Effector memory CD4-positive, alpha-beta T cell (primary cell): ENCODE data around the gene COMMD2.

Experiments used
- DNase-seq, 3 donors: peaks; one replicate each; pipeline ENCODE4 v3.0.0-alpha.2; 2020
- H3K27ac ChIP-seq: 2 replicates; pipeline ENCODE4 v1.7.0; 2013; ENCODE audit warnings: mild to moderate bottlenecking, low read length, moderate library complexity; ENCODE audit not compliant: insufficient read depth, poor library complexity, severe bottlenecking
- H3K27me3 ChIP-seq: replicated peaks from 2 replicates; pipeline ENCODE4 v1.7.0; 2013; ENCODE audit warnings: mild to moderate bottlenecking, low read length; ENCODE audit not compliant: insufficient read depth, control insufficient read depth, poor library complexity, severe bottlenecking
- H3K36me3 ChIP-seq: 2 replicates; pipeline ENCODE4 v1.7.0; 2013; ENCODE audit warnings: mild to moderate bottlenecking, low read length, moderate library complexity; ENCODE audit not compliant: control insufficient read depth, insufficient read depth
- H3K4me1 ChIP-seq: 2 replicates; pipeline ENCODE4 v1.7.0; 2013; ENCODE audit warnings: low read length, mild to moderate bottlenecking; ENCODE audit not compliant: control insufficient read depth, insufficient read depth, poor library complexity, severe bottlenecking
- H3K4me3 ChIP-seq: 2 replicates; pipeline ENCODE4 v1.7.0; 2013; ENCODE audit warnings: low read length, low read depth, mild to moderate bottlenecking; ENCODE audit not compliant: insufficient read depth, poor library complexity, severe bottlenecking
- H3K9me3 ChIP-seq: 2 replicates; pipeline ENCODE4 v1.7.0; 2013; ENCODE audit warnings: mild to moderate bottlenecking, low read length, moderate library complexity; ENCODE audit not compliant: control insufficient read depth
- total RNA-seq, 3 donors: gene quantifications; one replicate each; lab custom pipeline; 2026; lab: John Stamatoyannopoulos, UW

The COMMD2 gene
- 17.8 to 26.3 (median 24.2) reads per million in 3 donors for total RNA-seq

- peak; percentile 39 to 58 (median 52) for DNase-seq
- H3K4me1 ChIP-seq, result peaks cover 5% of the 10 kb centered on the region
- H3K27ac ChIP-seq, result peak within 1 kb of the TSS; percentile 65
- no peaks in the 10 kb centered on the region for H3K27me3 ChIP-seq
- H3K4me3 ChIP-seq, result peak within 1 kb of the TSS; percentile 87
- H3K36me3 ChIP-seq, result no peaks in the 10 kb centered on the region
- no peaks in the 10 kb centered on the region for H3K9me3 ChIP-seq
Observed at GRCh38 chr3:149752051-149752787, at the start of gene COMMD2. Gene COMMD2, minus strand, starts transcription at chr3:149752489. Its CDS starts 45 bp downstream, at chr3:149752444.

- H3K27me3 ChIP-seq, result no peaks in the 10 kb centered on the region
- no peaks in the 10 kb centered on the region for H3K4me1 ChIP-seq
- no peak overlapping the region for H3K4me3 ChIP-seq
- no peak overlapping the region for H3K27ac ChIP-seq
- no peaks in the 10 kb centered on the region for H3K36me3 ChIP-seq
- no peak for DNase-seq
- H3K9me3 ChIP-seq, result no peaks in the 10 kb centered on the region
Observed at GRCh38 chr3:149801639-149802038, 49.4 kb upstream of the COMMD2 start.

GRCh38 chr3:149801195-149801594, 48.9 kb upstream of the COMMD2 start:
- Histone ChIP-seq H3K4me3 (no peak overlapping the region), H3K9me3 (no peaks in the 10 kb centered on the region), H3K27ac (no peak overlapping the region), H3K27me3 (no peaks in the 10 kb centered on the region), H3K4me1 (no peaks in the 10 kb centered on the region), H3K36me3 (no peaks in the 10 kb centered on the region)
- no peak for DNase-seq

GRCh38 chr3:149800693-149801092, 48.4 kb upstream of the COMMD2 start:
- Histone ChIP-seq H3K27me3 (no peaks in the 10 kb centered on the region), H3K9me3 (no peaks in the 10 kb centered on the region), H3K27ac (no peak overlapping the region), H3K4me1 (no peaks in the 10 kb centered on the region), H3K36me3 (no peaks in the 10 kb centered on the region), H3K4me3 (no peak overlapping the region)
- DNase-seq, result no peak

- no peak for DNase-seq
- H3K27ac ChIP-seq, result no peak overlapping the region
- H3K27me3 ChIP-seq, result no peaks in the 10 kb centered on the region
- no peaks in the 10 kb centered on the region for H3K9me3 ChIP-seq
- no peak overlapping the region for H3K4me3 ChIP-seq
- no peaks in the 10 kb centered on the region for H3K36me3 ChIP-seq
- no peaks in the 10 kb centered on the region for H3K4me1 ChIP-seq
Observed at GRCh38 chr3:149796026-149796425, 43.7 kb upstream of the COMMD2 start.

- Histone ChIP-seq H3K36me3 (no peaks in the 10 kb centered on the region), H3K4me3 (no peak within 1 kb of the TSS), H3K4me1 (no peaks in the 10 kb centered on the region), H3K27me3 (peaks cover 5% of the 10 kb centered on the region), H3K9me3 (no peaks in the 10 kb centered on the region), H3K27ac (no peak within 1 kb of the TSS)
- DNase-seq, result no peak
Observed at GRCh38 chr3:149792452-149793270, 40.4 kb upstream of the COMMD2 start, which contains the start of gene ANKUB1. Gene ANKUB1, minus strand, starts transcription at chr3:149792554. Its CDS starts 188 bp downstream, at chr3:149792366.

- no peaks in the 10 kb centered on the region for H3K4me1 ChIP-seq
- H3K27me3 ChIP-seq, result peaks cover 5% of the 10 kb centered on the region
- no peak overlapping the region for H3K27ac ChIP-seq
- H3K9me3 ChIP-seq, result no peaks in the 10 kb centered on the region
- no peak for DNase-seq
- H3K4me3 ChIP-seq, result no peak overlapping the region
- no peaks in the 10 kb centered on the region for H3K36me3 ChIP-seq
Observed at GRCh38 chr3:149790698-149791097, 38.4 kb upstream of the COMMD2 start.

GRCh38 chr3:149790268-149790667, 38.0 kb upstream of the COMMD2 start:
- peaks cover 5% of the 10 kb centered on the region for H3K27me3 ChIP-seq
- no peaks in the 10 kb centered on the region for H3K9me3 ChIP-seq
- H3K36me3 ChIP-seq, result no peaks in the 10 kb centered on the region
- no peak overlapping the region for H3K27ac ChIP-seq
- no peak overlapping the region for H3K4me3 ChIP-seq
- DNase-seq, result no peak
- no peaks in the 10 kb centered on the region for H3K4me1 ChIP-seq

GRCh38 chr3:149784064-149784704, 31.9 kb upstream of the COMMD2 start:
- no peak overlapping the region for H3K4me3 ChIP-seq
- no peak for DNase-seq
- H3K9me3 ChIP-seq, result no peaks in the 10 kb centered on the region
- H3K36me3 ChIP-seq, result no peaks in the 10 kb centered on the region
- no peaks in the 10 kb centered on the region for H3K4me1 ChIP-seq
- H3K27me3 ChIP-seq, result no peaks in the 10 kb centered on the region
- H3K27ac ChIP-seq, result no peak overlapping the region
